Esophagus muscularis mucosa (tissue), 4 donors: Measurements from ENCODE around the gene DMXL2.

Experiments used
- CTCF ChIP-seq, 3 experiments: fragments of 200-600 bp in 2 of 3; fragments of 450-650 bp in 1 of 3; sonication (generic) in 2 of 3; IDR thresholded peaks; one replicate each; pipeline ENCODE4 v1.5.1; 2017 to 2019; ENCODE audit warnings: antibody characterized with exemption in 3 of 3, mild to moderate bottlenecking in 2 of 3, moderate library complexity in 1 of 3
- EP300 ChIP-seq: sonication (generic); formaldehyde crosslinking; IDR thresholded peaks from one replicate; pipeline ENCODE4 v1.6.1; 2017; ENCODE audit warnings: antibody characterized with exemption
- POLR2A ChIP-seq: fragments of 450-650 bp; IDR thresholded peaks from one replicate; pipeline ENCODE4 v1.6.1; 2017; ENCODE audit warnings: antibody characterized with exemption, moderate library complexity, mild to moderate bottlenecking, low read depth
- POLR2AphosphoS5 ChIP-seq, 2 donors: sonication (generic); formaldehyde crosslinking; IDR thresholded peaks; one replicate each; pipeline ENCODE4 v1.6.1; 2017; ENCODE audit warnings: antibody characterized with exemption in 2 of 2

GRCh38 chr15:51558411-51558810 is 64.2 kb downstream of the DMXL2 start:
- no peak for TF ChIP-seq POLR2AphosphoS5 (IDR thresholded peaks at IDR 0.05)
- no peak for TF ChIP-seq CTCF (IDR thresholded peaks at IDR 0.05)
- no peak for TF ChIP-seq EP300
- TF ChIP-seq POLR2A: no peak
